Measurements from ENCODE around the gene ATP8A2.

- TF ChIP-seq TCF12 (IDR thresholded peaks at IDR 0.05; ENCODE audit: low read depth, low read length) (no peak), EZH2 (IDR thresholded peaks at IDR 0.05; ENCODE audit: borderline replicate concordance, control insufficient read depth, low read depth, low read length) (no peak), ATF3 (IDR thresholded peaks at IDR 0.05; ENCODE audit: borderline replicate concordance, extremely low read depth, low read depth, low read length) (no peak)
Observed at GRCh38 chr13:25616674-25617073, 244.9 kb downstream of the ATP8A2 start.

All from GM12878 (cell line).